SK-N-SH (cell line): ENCODE results near the gene MPPE1. TPM values are rescaled to one million over a fixed set of nuclear protein-coding genes. Genes with fewer than 3 reads are reported as not detected.

Source experiments
- CTCF ChIA-PET: fragments of 300-600, 350-600 bp; formaldehyde crosslinking; extraction: SDS; loops from one replicate; lab custom pipeline; 2021; lab: Yijun Ruan, JAX
- POLR2A ChIA-PET: fragments of 350-600 bp; sonication (Branson Sonifier 250); formaldehyde crosslinking; extraction: SDS; loops from one replicate; lab custom pipeline; 2020; ENCODE audit warnings: antibody characterized with exemption, inconsistent platforms; lab: Yijun Ruan, JAX
- DNase-seq: peaks from one replicate; pipeline ENCODE4 v3.0.0; 2012
- H2AFZ ChIP-seq: fragments of 200-600 bp; sonication (generic); 2 replicates; pipeline ENCODE4 v1.8.1; 2016; ENCODE audit warnings: antibody characterized with exemption, mild to moderate bottlenecking, low read depth
- H3F3A ChIP-seq: fragments of 200-600 bp; sonication (generic); replicated peaks from 2 replicates; pipeline ENCODE3; 2016; ENCODE audit warnings: antibody characterized with exemption, mild to moderate bottlenecking; ENCODE audit not compliant: insufficient read depth
- H3K27ac ChIP-seq, 2 experiments: fragments of 200-500 bp in 1 of 2; fragments of 200-600 bp in 1 of 2; sonication (Bioruptor generic) in 1 of 2; sonication (generic), shearing (Covaris generic) in 1 of 2; 2 replicates each; pipeline versions ENCODE4 v1.5.1 to v1.6.1; 2014 to 2016; ENCODE audit warnings: low read depth in 2 of 2, inconsistent platforms in 1 of 2, low read length in 1 of 2, mild to moderate bottlenecking in 1 of 2, mixed read lengths in 1 of 2
- H3K27me3 ChIP-seq: fragments of 200-600 bp; sonication (generic), shearing (Covaris generic); 2 replicates; pipeline ENCODE4 v1.6.1; 2016; ENCODE audit warnings: mixed run types; ENCODE audit not compliant: insufficient read depth
- H3K36me3 ChIP-seq, 2 experiments: fragments of 200-500 bp in 1 of 2; fragments of 200-600 bp in 1 of 2; sonication (Bioruptor generic) in 1 of 2; sonication (generic) in 1 of 2; replicated peaks in 1 of 2; 2 replicates each; pipeline versions ENCODE3 to v1.5.1; 2014 to 2016; ENCODE audit warnings: low read length in 1 of 2, mild to moderate bottlenecking in 1 of 2; ENCODE audit not compliant: insufficient read depth in 2 of 2, control insufficient read depth in 1 of 2
- H3K4me1 ChIP-seq, 2 experiments: fragments of 200-500 bp in 1 of 2; fragments of 200-600 bp in 1 of 2; sonication (Bioruptor generic) in 1 of 2; sonication (generic), shearing (Covaris generic) in 1 of 2; 2 replicates each; pipeline versions ENCODE4 v1.5.1 to v1.6.1; 2014 to 2016; ENCODE audit warnings: low read depth in 1 of 2, low read length in 1 of 2, mixed run types in 1 of 2; ENCODE audit not compliant: insufficient read depth in 2 of 2, control insufficient read depth in 1 of 2
- H3K4me2 ChIP-seq: fragments of 200-600 bp; sonication (generic), shearing (Covaris generic); 2 replicates; pipeline ENCODE4 v1.6.1; 2017; ENCODE audit warnings: mixed run types
- H3K4me3 ChIP-seq, 2 experiments: fragments of 200-500 bp in 1 of 2; fragments of 200-600 bp in 1 of 2; sonication (Bioruptor generic) in 1 of 2; sonication (generic), shearing (Covaris generic) in 1 of 2; 2 replicates each; pipeline versions ENCODE4 v1.5.1 to v1.8.1; 2014 to 2016; ENCODE audit warnings: low read depth in 2 of 2, inconsistent platforms in 1 of 2, low read length in 1 of 2, mild to moderate bottlenecking in 1 of 2, mixed read lengths in 1 of 2, moderate library complexity in 1 of 2
- H3K79me2 ChIP-seq: fragments of 200-600 bp; sonication (generic); 2 replicates; pipeline ENCODE4 v1.8.1; 2017; ENCODE audit warnings: mild to moderate bottlenecking; ENCODE audit not compliant: insufficient read depth
- H3K9ac ChIP-seq: fragments of 200-600 bp; sonication (generic); 2 replicates; pipeline ENCODE4 v1.6.1; 2017; ENCODE audit warnings: mixed run types
- H3K9me2 ChIP-seq: fragments of 200-600 bp; sonication (generic); 2 replicates; pipeline ENCODE4 v1.6.1; 2017; ENCODE audit warnings: mixed run types
- H3K9me3 ChIP-seq: fragments of 200-600 bp; sonication (generic); 2 replicates; pipeline ENCODE4 v1.6.1; 2017; ENCODE audit warnings: mixed run types, mild to moderate bottlenecking, moderate library complexity
- H4K20me1 ChIP-seq: fragments of 200-600 bp; sonication (generic); 2 replicates; pipeline ENCODE4 v1.6.1; 2017; ENCODE audit warnings: mild to moderate bottlenecking, mixed run types; ENCODE audit not compliant: insufficient read depth
- EP300 ChIP-seq, 2 experiments: IDR thresholded peaks; 2 replicates each; pipeline versions ENCODE4 v1.4.0 to v1.6.1; 2012; ENCODE audit warnings: borderline replicate concordance in 1 of 2, low read depth in 1 of 2, low read length in 1 of 2
- EZH2phosphoT487 ChIP-seq: fragments of 200-600 bp; sonication (generic); IDR thresholded peaks from 2 replicates; pipeline ENCODE4 v1.6.1; 2017; ENCODE audit warnings: low read depth, mixed run types, mild to moderate bottlenecking, antibody characterized with exemption, moderate library complexity, borderline replicate concordance
- FOXJ3 ChIP-seq: sonication (generic); formaldehyde crosslinking; IDR thresholded peaks from 2 replicates; pipeline ENCODE4 v1.5.1; 2020; ENCODE audit warnings: mild to moderate bottlenecking, missing genetic modification reagents
- GABPA ChIP-seq: IDR thresholded peaks from 2 replicates; pipeline ENCODE4 v1.4.0; 2012; ENCODE audit warnings: low read depth, mild to moderate bottlenecking
- GATA2 ChIP-seq: sonication (generic); formaldehyde crosslinking; IDR thresholded peaks from 2 replicates; pipeline ENCODE4 v1.5.0; 2020; ENCODE audit warnings: mild to moderate bottlenecking, missing genetic modification reagents
- MAX ChIP-seq: IDR thresholded peaks from 2 replicates; pipeline ENCODE4 v1.4.0; 2012; ENCODE audit warnings: low read depth
- MEF2A ChIP-seq: IDR thresholded peaks from 2 replicates; pipeline ENCODE4 v1.4.0; 2012; ENCODE audit warnings: low read depth, borderline replicate concordance
- NRF1 ChIP-seq: IDR thresholded peaks from 2 replicates; pipeline ENCODE4 v1.6.1; 2012; ENCODE audit warnings: low read depth, mild to moderate bottlenecking, low read length
- RAD21 ChIP-seq: IDR thresholded peaks from 2 replicates; pipeline ENCODE4 v1.6.1; 2012; ENCODE audit warnings: mild to moderate bottlenecking, low read length
- RFX5 ChIP-seq: IDR thresholded peaks from 2 replicates; pipeline ENCODE4 v1.6.1; 2012; ENCODE audit warnings: mild to moderate bottlenecking, improper control_type of control experiment, low read length
- YY1 ChIP-seq: IDR thresholded peaks from 2 replicates; pipeline ENCODE4 v1.4.0; 2012; ENCODE audit warnings: low read depth, mild to moderate bottlenecking
- WGBS: methylation state at CpG from one replicate; pipeline ENCODE4 v1.1.6; 2017; ENCODE audit warnings: low lambda C conversion rate; 5-methylcytosine and 5-hydroxymethylcytosine counted together
- polyA plus RNA-seq, 3 experiments: library from polyadenylated mRNA; depleted of rRNA; stranded (reverse); fragments of >200 nt; gene quantifications; 2 replicates each; pipeline ENCODE4 v1.2.3, GENCODE V29; 2012
- TF ChIP-seq, protein P1 (sequence below): fragments of 200-600 bp; sonication (generic); IDR thresholded peaks from 2 replicates; pipeline ENCODE4 v1.6.1; 2017; ENCODE audit warnings: antibody characterized with exemption, mild to moderate bottlenecking, moderate library complexity
- TF ChIP-seq, protein P2 (sequence below): IDR thresholded peaks from 2 replicates; pipeline ENCODE4 v1.4.0; 2012; ENCODE audit warnings: low read depth, borderline replicate concordance
- TF ChIP-seq, protein P3 (sequence below): fragments of 150-350 bp; IDR thresholded peaks from 2 replicates; pipeline ENCODE4 v1.6.1; 2017; ENCODE audit warnings: antibody characterized with exemption, low read length, low read depth, borderline replicate concordance
- TF ChIP-seq, protein P4 (sequence below): fragments of 150-350 bp; IDR thresholded peaks from 2 replicates; pipeline ENCODE4 v1.6.1; 2016; ENCODE audit warnings: mild to moderate bottlenecking, low read depth, low read length

The MPPE1 gene
- polyA plus RNA-seq, 1 of the 3 experiments (the other 2 are of a cell fraction) = 13.2 TPM

GRCh38 chr18:11873670-11874340 is 34.3 kb downstream of the MPPE1 start (continued):
- TF ChIP-seq GATA2 (CRISPR knock-in tag) (no peak), GABPA (no peak)

DNA sequence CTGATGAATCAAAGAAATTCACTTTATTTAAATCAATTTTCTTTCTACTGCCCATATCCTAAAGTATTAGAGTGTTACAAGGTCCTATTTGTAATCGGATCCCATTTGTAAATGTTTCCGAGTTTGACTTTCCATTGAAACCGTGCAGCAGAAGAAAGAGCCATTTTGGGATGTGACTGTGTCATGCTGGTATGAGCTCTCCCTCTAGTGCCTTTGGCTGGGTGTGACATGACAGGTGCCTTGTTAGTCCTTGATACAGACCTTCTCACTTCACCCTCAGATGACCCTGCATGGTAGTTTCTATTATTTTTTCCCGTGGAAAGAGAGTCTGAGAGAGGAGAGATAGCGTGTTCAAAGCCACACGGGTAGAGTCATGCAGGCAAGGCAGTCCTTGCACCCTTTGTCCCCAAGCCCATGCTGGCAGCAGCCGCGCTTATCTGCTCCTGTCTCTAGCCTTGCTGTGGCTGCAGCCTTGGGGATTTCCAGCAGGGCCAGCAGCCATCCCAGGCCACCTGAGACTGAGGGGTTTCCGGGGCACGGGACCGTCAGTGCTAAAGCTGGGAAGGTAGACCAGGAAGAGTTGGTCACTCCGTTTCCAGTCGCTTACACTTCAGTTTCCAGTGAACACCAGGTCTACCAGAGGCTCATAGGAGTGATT is 35.5 kb downstream of the MPPE1 start:
- no peak overlapping the region for H3K27ac ChIP-seq
- 14% methylated on average over 13 of the region's 13 CpGs for WGBS
- H3K9ac ChIP-seq = no peak overlapping the region
- H3K27me3 ChIP-seq = peaks cover 15% of the 10 kb centered on the region; the same call in 1 of the 2 replicates
- DNase-seq = no peak
- H3K4me3 ChIP-seq = no peak overlapping the region
- no peak overlapping the region for H3K4me2 ChIP-seq
- H3K9me2 ChIP-seq = no peaks in the 10 kb centered on the region
- H3K4me1 ChIP-seq = no peaks in the 10 kb centered on the region
- H3K9me3 ChIP-seq = no peaks in the 10 kb centered on the region
- no peaks in the 10 kb centered on the region for H3F3A ChIP-seq
- H3K36me3 ChIP-seq = no peaks in the 10 kb centered on the region
- TF ChIP-seq EZH2phosphoT487 = no peak
- TF ChIP-seq, protein P1, sequence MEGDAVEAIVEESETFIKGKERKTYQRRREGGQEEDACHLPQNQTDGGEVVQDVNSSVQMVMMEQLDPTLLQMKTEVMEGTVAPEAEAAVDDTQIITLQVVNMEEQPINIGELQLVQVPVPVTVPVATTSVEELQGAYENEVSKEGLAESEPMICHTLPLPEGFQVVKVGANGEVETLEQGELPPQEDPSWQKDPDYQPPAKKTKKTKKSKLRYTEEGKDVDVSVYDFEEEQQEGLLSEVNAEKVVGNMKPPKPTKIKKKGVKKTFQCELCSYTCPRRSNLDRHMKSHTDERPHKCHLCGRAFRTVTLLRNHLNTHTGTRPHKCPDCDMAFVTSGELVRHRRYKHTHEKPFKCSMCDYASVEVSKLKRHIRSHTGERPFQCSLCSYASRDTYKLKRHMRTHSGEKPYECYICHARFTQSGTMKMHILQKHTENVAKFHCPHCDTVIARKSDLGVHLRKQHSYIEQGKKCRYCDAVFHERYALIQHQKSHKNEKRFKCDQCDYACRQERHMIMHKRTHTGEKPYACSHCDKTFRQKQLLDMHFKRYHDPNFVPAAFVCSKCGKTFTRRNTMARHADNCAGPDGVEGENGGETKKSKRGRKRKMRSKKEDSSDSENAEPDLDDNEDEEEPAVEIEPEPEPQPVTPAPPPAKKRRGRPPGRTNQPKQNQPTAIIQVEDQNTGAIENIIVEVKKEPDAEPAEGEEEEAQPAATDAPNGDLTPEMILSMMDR = peak; percentile 53
- no peak for TF ChIP-seq NRF1
- peak; percentile 61 for TF ChIP-seq RAD21
- TF ChIP-seq YY1 = no peak
- H3K79me2 ChIP-seq = no peaks in the 10 kb centered on the region
- H4K20me1 ChIP-seq = no peaks in the 10 kb centered on the region
- CTCF ChIA-PET = interaction anchor here (1.1 kb wide), 1 partner anchor 33 kb away, joined by 3 read pairs; no protein-coding TSS in a partner anchor
- POLR2A ChIA-PET = no interaction called here
- H2AFZ ChIP-seq = no peak overlapping the region

- H3K27ac ChIP-seq = no peak overlapping the region
- no peaks in the 10 kb centered on the region for H3K4me1 ChIP-seq
- no peaks in the 10 kb centered on the region for H3K79me2 ChIP-seq
- peaks cover 15% of the 10 kb centered on the region; the same call in 1 of the 2 replicates for H3K27me3 ChIP-seq
- H3K4me2 ChIP-seq = no peak overlapping the region
- WGBS = 11% methylated on average over 3 of the region's 5 CpGs
- no peak for DNase-seq
- H3K9me3 ChIP-seq = no peaks in the 10 kb centered on the region
- no peak overlapping the region for H3K9ac ChIP-seq
- no peaks in the 10 kb centered on the region for H4K20me1 ChIP-seq
- ChIA-PET POLR2A (interaction anchor here (0.6 kb wide), 1 partner anchor 78 kb away, joined by 4 read pairs; no protein-coding TSS in a partner anchor), CTCF (interaction anchor here (0.9 to 2.0 kb wide), 2 partner anchors 18 to 139 kb away, joined by 3 to 6 read pairs; no protein-coding TSS in a partner anchor)
- no peak overlapping the region for H3K4me3 ChIP-seq
- H3K9me2 ChIP-seq = no peaks in the 10 kb centered on the region
- no peaks in the 10 kb centered on the region for H3K36me3 ChIP-seq
- no peak overlapping the region for H2AFZ ChIP-seq
- no peaks in the 10 kb centered on the region for H3F3A ChIP-seq
- TF ChIP-seq, protein P2, sequence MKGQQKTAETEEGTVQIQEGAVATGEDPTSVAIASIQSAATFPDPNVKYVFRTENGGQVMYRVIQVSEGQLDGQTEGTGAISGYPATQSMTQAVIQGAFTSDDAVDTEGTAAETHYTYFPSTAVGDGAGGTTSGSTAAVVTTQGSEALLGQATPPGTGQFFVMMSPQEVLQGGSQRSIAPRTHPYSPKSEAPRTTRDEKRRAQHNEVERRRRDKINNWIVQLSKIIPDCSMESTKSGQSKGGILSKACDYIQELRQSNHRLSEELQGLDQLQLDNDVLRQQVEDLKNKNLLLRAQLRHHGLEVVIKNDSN = no peak
- TF ChIP-seq YY1 (no peak), MAX (no peak), FOXJ3 (CRISPR knock-in tag) (no peak), MEF2A (no peak), RFX5 (no peak), EP300 (IDR thresholded peaks at IDR 0.05; ENCODE audit: borderline replicate concordance in 1 of 2, low read depth in 1 of 2, low read length in 1 of 2) (no peak)
- TF ChIP-seq, protein P3, sequence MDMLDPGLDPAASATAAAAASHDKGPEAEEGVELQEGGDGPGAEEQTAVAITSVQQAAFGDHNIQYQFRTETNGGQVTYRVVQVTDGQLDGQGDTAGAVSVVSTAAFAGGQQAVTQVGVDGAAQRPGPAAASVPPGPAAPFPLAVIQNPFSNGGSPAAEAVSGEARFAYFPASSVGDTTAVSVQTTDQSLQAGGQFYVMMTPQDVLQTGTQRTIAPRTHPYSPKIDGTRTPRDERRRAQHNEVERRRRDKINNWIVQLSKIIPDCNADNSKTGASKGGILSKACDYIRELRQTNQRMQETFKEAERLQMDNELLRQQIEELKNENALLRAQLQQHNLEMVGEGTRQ = no peak
- TF ChIP-seq, protein P4, sequence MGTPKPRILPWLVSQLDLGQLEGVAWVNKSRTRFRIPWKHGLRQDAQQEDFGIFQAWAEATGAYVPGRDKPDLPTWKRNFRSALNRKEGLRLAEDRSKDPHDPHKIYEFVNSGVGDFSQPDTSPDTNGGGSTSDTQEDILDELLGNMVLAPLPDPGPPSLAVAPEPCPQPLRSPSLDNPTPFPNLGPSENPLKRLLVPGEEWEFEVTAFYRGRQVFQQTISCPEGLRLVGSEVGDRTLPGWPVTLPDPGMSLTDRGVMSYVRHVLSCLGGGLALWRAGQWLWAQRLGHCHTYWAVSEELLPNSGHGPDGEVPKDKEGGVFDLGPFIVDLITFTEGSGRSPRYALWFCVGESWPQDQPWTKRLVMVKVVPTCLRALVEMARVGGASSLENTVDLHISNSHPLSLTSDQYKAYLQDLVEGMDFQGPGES = no peak
Measured at GRCh38 chr18:11871501-11871900, 36.6 kb downstream of the MPPE1 start.
